Vagina (tissue), 2 donors: ENCODE results near the gene LRSAM1. TPM values are rescaled to one million over a fixed set of nuclear protein-coding genes. Genes with fewer than 3 reads are reported as not detected.

ENCODE experiments used
- DNase-seq, 2 donors: peaks; one replicate each; pipeline ENCODE4 v3.0.0-alpha.2; 2017; ENCODE audit errors: extremely low spot score in 2 of 2
- H3K27ac ChIP-seq: fragments of 200-600 bp; sonication (generic); one replicate; pipeline ENCODE4 v1.5.1; 2019
- H3K27me3 ChIP-seq: fragments of 200-600 bp; sonication (generic); one replicate; pipeline ENCODE4 v1.5.1; 2019
- H3K36me3 ChIP-seq, 2 donors: fragments of 200-600 bp; sonication (generic); one replicate each; pipeline ENCODE4 v1.5.1; 2017 to 2019
- H3K4me1 ChIP-seq: fragments of 200-600 bp; sonication (generic); one replicate; pipeline ENCODE4 v1.5.1; 2019
- H3K4me3 ChIP-seq, 2 donors: fragments of 200-600 bp; sonication (generic); 1 replicate in 1 of 2; 2 replicates in 1 of 2; pipeline ENCODE4 v1.5.1; 2016 to 2019
- H3K9me3 ChIP-seq: fragments of 200-600 bp; sonication (generic); one replicate; pipeline ENCODE4 v1.5.1; 2019
- POLR2A ChIP-seq, 2 donors: fragments of 450-650 bp; IDR thresholded peaks; one replicate each; pipeline ENCODE4 v1.6.1; 2017; ENCODE audit warnings: antibody characterized with exemption in 2 of 2, mild to moderate bottlenecking in 2 of 2, moderate library complexity in 2 of 2
- POLR2AphosphoS5 ChIP-seq, 2 donors: sonication (generic); formaldehyde crosslinking; IDR thresholded peaks; one replicate each; pipeline ENCODE4 v1.9.0; 2017; ENCODE audit warnings: antibody characterized with exemption in 2 of 2, mild to moderate bottlenecking in 2 of 2, low read depth in 1 of 2; ENCODE audit not compliant: insufficient read depth in 1 of 2
- intact Hi-C: fragments of 100-400 bp; cut with DNase I; formaldehyde crosslinking; loops from one replicate; pipeline ENCODE4 v1.15.1; 2023
- total RNA-seq: library from RNA; depleted of rRNA; stranded (reverse); fragments of >200 nt; gene quantifications from one replicate; pipeline ENCODE4 v1.2.3, GENCODE V29; 2016
- TF ChIP-seq, protein P1 (sequence below), 3 experiments: fragments of 450-650 bp in 2 of 3; fragments of 200-600 bp in 1 of 3; sonication (generic) in 1 of 3; IDR thresholded peaks; one replicate each; pipeline ENCODE4 v1.5.1; 2017 to 2019; ENCODE audit warnings: antibody characterized with exemption in 3 of 3, mild to moderate bottlenecking in 2 of 3, moderate library complexity in 2 of 3

The LRSAM1 gene
- total RNA-seq, 1 donor from 2014 or later: 30.0 TPM

DNA sequence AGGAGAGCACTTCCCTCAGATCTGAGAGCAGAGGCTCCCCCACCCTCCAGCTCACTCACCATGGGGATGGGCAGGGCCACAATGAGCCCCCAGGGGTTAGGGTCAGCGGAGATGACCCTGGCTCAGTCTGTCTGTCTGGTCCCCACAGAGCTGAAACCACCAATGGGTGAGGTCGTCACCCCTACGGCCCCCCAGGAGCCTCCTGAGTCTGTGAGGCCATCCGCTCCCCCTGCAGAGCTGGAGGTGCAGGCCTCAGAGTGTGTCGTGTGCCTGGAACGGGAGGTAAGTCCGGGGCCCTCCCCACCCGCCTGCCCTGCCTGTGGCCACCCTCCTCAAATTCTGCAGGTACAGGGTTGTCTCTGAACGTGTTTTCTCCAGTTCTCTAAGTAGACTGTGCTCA, 49.6 kb downstream of the LRSAM1 start:
- Histone ChIP-seq H3K36me3 (peaks cover 0 to 33% of the 10 kb centered on the region in 2 donors), H3K27me3 (no peaks in the 10 kb centered on the region), H3K9me3 (no peaks in the 10 kb centered on the region), H3K27ac (no peak overlapping the region), H3K4me3 (no peak overlapping the region), H3K4me1 (peaks cover 8% of the 10 kb centered on the region)
- TF ChIP-seq POLR2AphosphoS5 (IDR thresholded peaks at IDR 0.05; ENCODE audit: insufficient read depth in 1 of 2, low read depth in 1 of 2): no peak
- TF ChIP-seq POLR2A (IDR thresholded peaks at IDR 0.05): no peak
- TF ChIP-seq, protein P1, sequence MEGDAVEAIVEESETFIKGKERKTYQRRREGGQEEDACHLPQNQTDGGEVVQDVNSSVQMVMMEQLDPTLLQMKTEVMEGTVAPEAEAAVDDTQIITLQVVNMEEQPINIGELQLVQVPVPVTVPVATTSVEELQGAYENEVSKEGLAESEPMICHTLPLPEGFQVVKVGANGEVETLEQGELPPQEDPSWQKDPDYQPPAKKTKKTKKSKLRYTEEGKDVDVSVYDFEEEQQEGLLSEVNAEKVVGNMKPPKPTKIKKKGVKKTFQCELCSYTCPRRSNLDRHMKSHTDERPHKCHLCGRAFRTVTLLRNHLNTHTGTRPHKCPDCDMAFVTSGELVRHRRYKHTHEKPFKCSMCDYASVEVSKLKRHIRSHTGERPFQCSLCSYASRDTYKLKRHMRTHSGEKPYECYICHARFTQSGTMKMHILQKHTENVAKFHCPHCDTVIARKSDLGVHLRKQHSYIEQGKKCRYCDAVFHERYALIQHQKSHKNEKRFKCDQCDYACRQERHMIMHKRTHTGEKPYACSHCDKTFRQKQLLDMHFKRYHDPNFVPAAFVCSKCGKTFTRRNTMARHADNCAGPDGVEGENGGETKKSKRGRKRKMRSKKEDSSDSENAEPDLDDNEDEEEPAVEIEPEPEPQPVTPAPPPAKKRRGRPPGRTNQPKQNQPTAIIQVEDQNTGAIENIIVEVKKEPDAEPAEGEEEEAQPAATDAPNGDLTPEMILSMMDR (IDR thresholded peaks at IDR 0.05): no peak
- DNase-seq: no peak
- intact Hi-C loops: loop anchor here (10.0 kb wide), 2 partner anchors 234 to 424 kb away; partner anchors contain the start of gene TOR2A

DNA sequence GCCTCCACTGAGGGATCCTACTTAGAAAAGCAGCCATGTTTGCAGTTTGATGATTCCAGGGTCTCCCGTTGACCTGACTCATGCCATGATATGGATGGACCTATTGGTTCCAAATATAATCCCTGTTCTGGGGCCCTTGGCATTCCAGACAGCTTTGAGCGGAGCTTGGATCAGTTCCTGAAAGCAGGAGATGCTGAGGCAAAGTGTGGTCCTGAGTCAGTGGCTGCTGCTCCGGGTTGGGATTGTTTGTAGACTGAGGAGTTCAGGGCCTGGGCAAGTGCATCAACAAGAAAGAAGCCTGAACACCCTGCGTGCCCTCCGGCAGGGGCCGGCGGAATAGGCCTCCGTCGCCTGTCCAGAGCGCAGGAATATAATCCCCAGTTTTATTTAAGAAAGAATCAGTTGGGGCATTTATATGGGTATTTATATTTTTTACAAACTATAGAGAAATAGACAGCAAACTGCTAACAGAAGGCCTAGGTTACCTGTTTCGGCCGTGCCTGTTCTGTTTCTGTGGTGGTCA, 50.6 kb downstream of the LRSAM1 start:
- DNase-seq: no peak
- Histone ChIP-seq H3K9me3 (no peaks in the 10 kb centered on the region), H3K4me1 (no peaks in the 10 kb centered on the region), H3K36me3 (peaks cover 0 to 35% of the 10 kb centered on the region in 2 donors), H3K4me3 (no peak overlapping the region), H3K27ac (no peak overlapping the region), H3K27me3 (no peaks in the 10 kb centered on the region)
- intact Hi-C loops: loop anchor here (10.0 kb wide), 2 partner anchors 233 to 423 kb away; partner anchors contain the start of gene TOR2A
- TF ChIP-seq, protein P1 (IDR thresholded peaks at IDR 0.05): no peak
- TF ChIP-seq POLR2AphosphoS5 (IDR thresholded peaks at IDR 0.05; ENCODE audit: insufficient read depth in 1 of 2, low read depth in 1 of 2) (no peak), POLR2A (IDR thresholded peaks at IDR 0.05) (no peak)

DNA sequence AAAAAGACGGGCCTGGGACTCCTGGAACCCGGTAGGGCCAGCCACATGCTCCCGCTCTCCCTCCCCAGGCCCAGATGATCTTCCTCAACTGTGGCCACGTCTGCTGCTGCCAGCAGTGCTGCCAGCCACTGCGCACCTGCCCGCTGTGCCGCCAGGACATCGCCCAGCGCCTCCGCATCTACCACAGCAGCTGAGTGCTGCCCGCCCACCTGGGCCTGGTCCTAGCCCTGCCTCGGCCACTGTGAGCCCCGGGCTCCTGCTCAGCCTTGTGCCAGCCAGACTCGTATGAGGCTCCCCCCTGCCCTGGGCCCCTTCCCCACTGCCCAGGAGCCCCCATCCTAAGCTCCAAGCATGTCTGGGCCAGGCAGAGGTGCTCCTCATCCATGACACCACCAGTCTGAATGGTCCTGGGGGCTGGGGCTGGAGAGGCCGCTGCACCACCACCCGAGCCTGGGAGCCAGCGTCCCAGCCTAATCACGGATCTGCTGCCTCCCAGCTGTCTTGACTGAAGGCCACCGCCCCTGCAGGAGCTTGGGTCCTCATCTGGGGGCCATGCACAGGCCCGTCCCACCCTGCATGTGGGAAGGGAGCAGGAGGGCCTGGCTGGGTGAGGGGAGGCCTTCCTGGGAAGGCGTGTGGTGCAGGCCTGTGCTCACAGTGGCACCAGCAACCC, 51.5 kb downstream of the LRSAM1 start:
- no peak for DNase-seq
- intact Hi-C loops: loop anchor here (10.0 kb wide), 2 partner anchors 232 to 422 kb away; partner anchors contain the start of gene TOR2A
- Histone ChIP-seq H3K9me3 (no peaks in the 10 kb centered on the region), H3K27me3 (no peaks in the 10 kb centered on the region), H3K36me3 (peaks cover 0 to 37% of the 10 kb centered on the region in 2 donors), H3K4me3 (no peak overlapping the region), H3K27ac (no peak overlapping the region), H3K4me1 (no peaks in the 10 kb centered on the region)
- no peak for TF ChIP-seq POLR2A (IDR thresholded peaks at IDR 0.05)
- TF ChIP-seq POLR2AphosphoS5 (IDR thresholded peaks at IDR 0.05; ENCODE audit: insufficient read depth in 1 of 2, low read depth in 1 of 2): no peak
- TF ChIP-seq, protein P1 (IDR thresholded peaks at IDR 0.05): no peak

DNA sequence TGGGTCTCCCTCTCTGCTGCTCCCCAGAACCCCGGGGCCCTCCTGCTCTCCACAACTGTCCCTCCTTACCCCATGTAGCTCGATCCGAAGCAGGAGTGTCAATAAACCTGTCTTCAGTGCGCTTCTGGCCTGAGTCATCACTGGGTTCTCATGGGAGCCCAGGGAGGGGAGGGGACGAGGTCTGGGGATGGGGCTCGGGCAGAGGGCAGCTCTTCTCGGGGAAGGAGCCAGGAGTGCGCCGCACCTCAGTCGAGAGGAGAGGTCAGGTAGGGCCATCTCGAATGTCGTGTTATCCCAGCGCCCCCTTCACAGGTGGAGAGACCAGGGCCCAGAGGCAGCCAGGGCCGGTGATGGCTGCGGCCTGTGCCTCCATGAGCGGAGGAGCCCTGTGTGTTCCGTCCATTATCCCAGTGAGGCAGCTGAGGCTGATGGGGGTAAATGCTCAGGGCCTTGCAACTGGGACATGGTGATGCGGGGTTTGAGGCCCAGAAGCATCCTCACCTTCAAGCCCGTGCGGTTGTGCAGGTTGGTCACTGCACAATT, 52.1 kb downstream of the LRSAM1 start:
- H3K27ac ChIP-seq: no peak overlapping the region
- no peaks in the 10 kb centered on the region for H3K4me1 ChIP-seq
- intact Hi-C loops: loop anchor here (10.0 kb wide), 2 partner anchors 231 to 421 kb away; partner anchors contain the start of gene TOR2A
- no peaks in the 10 kb centered on the region for H3K9me3 ChIP-seq
- H3K4me3 ChIP-seq: no peak overlapping the region
- H3K36me3 ChIP-seq: peaks cover 0 to 44% of the 10 kb centered on the region in 2 donors
- DNase-seq: no peak
- no peaks in the 10 kb centered on the region for H3K27me3 ChIP-seq
- TF ChIP-seq, protein P1 (IDR thresholded peaks at IDR 0.05): no peak
- no peak for TF ChIP-seq POLR2AphosphoS5 (IDR thresholded peaks at IDR 0.05; ENCODE audit: insufficient read depth in 1 of 2, low read depth in 1 of 2)
- no peak for TF ChIP-seq POLR2A (IDR thresholded peaks at IDR 0.05)
